ENCODE results near the gene KIAA1328. TPM values are rescaled to one million over a fixed set of nuclear protein-coding genes. Genes with fewer than 3 reads are reported as not detected.

The KIAA1328 gene
- total RNA-seq, 2 donors from 2014 or later: 9.0 to 13.9 TPM

DNA sequence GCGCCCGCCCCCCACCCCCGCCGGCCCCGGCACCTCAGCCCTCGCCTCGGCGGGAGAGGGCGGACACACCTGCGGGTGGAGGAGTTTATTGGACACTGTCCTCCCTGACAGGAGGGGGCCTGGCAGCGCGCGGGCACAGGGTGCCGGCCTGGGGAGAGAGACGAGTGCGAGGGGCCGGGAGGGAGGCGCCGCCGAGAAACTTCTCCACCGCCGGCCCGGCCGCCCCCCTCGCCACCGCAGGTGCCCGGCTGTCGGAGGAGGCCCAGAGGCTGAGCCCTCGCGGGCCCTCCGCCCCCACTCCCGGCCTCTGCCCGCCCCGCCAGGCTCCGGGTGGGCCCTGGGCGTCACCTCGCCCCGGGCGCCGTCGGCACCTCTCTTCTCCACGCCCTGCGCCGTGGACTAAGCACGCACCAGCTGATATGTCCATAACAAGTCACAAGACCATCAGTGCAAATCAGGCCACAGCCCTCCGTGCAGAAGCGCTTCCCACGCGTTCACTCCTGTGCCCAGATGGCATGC is 425.4 kb downstream of the KIAA1328 start:
- H3K4me1 Mint-ChIP-seq: peaks cover 6% of the 10 kb centered on the region
- H3K9me3 ChIP-seq (ENCODE audit: control insufficient read depth, low read length, poor library complexity, severe bottlenecking): no peaks in the 10 kb centered on the region
- H3K4me3 Mint-ChIP-seq: peak overlapping the region; percentile 80
- peaks cover 7% of the 10 kb centered on the region for H3K36me3 Mint-ChIP-seq (ENCODE audit: low read depth)
- DNase-seq (no peak), ATAC-seq (no peak)
- H3K27ac Mint-ChIP-seq: no peak overlapping the region
- H3K27me3 Mint-ChIP-seq: peaks cover 70% of the 10 kb centered on the region

- peaks cover 6% of the 10 kb centered on the region for H3K4me1 Mint-ChIP-seq
- DNase-seq (no peak), ATAC-seq (no peak)
- H3K27me3 Mint-ChIP-seq: peaks cover 64% of the 10 kb centered on the region
- H3K27ac Mint-ChIP-seq: no peak overlapping the region
- peak overlapping the region; percentile 80 for H3K4me3 Mint-ChIP-seq
- H3K36me3 Mint-ChIP-seq (ENCODE audit: low read depth): peaks cover 7% of the 10 kb centered on the region
- no peaks in the 10 kb centered on the region for H3K9me3 ChIP-seq (ENCODE audit: control insufficient read depth, low read length, poor library complexity, severe bottlenecking)
Measured at GRCh38 chr18:37254973-37255372, 426.0 kb downstream of the KIAA1328 start.

DNA sequence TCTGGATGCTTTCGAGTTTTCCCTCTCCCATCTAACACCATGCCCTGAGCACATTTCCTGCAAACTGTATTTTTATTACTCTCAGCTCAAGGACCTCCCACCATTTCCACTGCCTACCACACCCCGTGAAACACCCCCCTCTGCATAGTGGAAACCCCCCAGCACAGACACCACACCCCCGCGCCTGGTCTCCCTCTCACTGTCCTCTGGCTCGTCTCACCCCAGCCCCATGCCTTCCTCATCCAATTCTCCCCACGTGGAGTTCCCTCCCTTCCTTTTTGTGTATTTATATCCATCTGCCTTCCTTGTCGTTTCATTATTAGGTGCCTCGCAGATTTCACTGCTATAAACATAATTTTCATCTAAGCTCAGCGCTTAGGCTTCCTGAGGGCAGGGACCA is 429.2 kb downstream of the KIAA1328 start:
- H3K9me3 ChIP-seq (ENCODE audit: control insufficient read depth, low read length, poor library complexity, severe bottlenecking): no peaks in the 10 kb centered on the region
- Mint-ChIP-seq H3K4me3 (no peak overlapping the region), H3K27me3 (peaks cover 48% of the 10 kb centered on the region), H3K36me3 (ENCODE audit: low read depth) (peaks cover 5% of the 10 kb centered on the region), H3K27ac (no peak overlapping the region), H3K4me1 (peaks cover 6% of the 10 kb centered on the region)
- DNase-seq (no peak), ATAC-seq (no peak)

- no peaks in the 10 kb centered on the region for H3K9me3 ChIP-seq (ENCODE audit: control insufficient read depth, low read length, poor library complexity, severe bottlenecking)
- DNase-seq (no peak), ATAC-seq (no peak)
- peaks cover 48% of the 10 kb centered on the region for H3K27me3 Mint-ChIP-seq
- H3K4me1 Mint-ChIP-seq: peaks cover 6% of the 10 kb centered on the region
- H3K36me3 Mint-ChIP-seq (ENCODE audit: low read depth): peaks cover 5% of the 10 kb centered on the region
- H3K27ac Mint-ChIP-seq: no peak overlapping the region
- H3K4me3 Mint-ChIP-seq: no peak overlapping the region
Measured at GRCh38 chr18:37258819-37259218, 429.9 kb downstream of the KIAA1328 start.

DNA sequence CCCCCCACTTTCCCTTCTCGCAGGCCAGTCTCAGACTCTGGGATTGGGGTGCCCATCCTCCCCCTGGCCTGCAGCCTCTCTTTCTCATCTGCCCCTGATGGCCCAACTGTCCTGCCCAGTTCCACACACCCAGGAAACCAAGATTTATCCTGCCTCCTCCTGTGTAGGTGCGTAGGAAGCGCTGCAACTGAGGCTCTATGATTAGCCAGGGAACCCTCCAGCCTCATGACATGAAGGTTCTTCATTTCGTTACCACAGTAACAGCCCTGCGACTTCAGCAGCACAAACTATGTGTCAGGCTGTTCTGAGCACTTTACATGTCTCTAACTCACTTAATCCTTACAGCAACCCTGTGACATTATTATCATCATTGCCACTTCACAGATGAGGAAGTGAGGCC is 430.8 kb downstream of the KIAA1328 start:
- DNase-seq (no peak), ATAC-seq (no peak)

DNA sequence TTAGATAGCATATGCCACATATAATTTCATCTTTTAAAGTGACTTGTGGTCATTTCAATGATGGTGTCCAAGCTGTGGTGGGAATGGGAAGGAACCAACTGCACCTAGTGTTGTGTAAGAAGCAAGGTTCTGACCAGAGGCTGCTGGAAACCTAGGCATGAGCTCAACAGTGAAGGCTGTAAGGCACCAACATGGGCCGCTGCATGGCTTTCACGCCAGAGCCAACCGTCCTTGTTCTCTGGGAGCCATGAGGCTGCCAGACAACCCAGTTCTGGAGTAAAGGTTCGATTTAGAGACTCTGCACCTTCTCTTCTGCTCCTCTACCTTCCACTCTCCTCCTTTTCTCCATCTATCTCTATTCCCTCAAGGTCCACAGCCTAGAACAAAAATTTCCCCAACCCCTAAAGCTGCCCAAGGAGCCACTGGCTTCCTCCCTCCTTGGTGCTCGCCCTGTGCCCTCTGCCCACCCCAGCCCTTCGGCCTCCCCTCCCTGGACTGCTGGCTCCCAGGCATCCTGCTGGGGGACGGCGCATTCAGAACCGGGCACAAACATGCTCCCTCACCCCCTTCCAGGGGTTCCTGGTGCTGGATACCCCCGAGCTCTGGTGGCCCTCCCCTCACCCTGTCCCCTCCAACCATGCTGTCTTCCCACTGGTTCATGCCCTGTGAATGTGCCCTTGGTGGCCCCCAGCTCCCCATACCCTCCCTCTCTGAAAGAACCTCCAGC is 431.6 kb downstream of the KIAA1328 start:
- ATAC-seq: no peak
- H3K27me3 Mint-ChIP-seq: peaks cover 36% of the 10 kb centered on the region
- H3K27ac Mint-ChIP-seq: no peak overlapping the region
- H3K9me3 ChIP-seq (ENCODE audit: control insufficient read depth, low read length, poor library complexity, severe bottlenecking): no peaks in the 10 kb centered on the region
- H3K4me1 Mint-ChIP-seq: no peaks in the 10 kb centered on the region
- no peak overlapping the region for H3K4me3 Mint-ChIP-seq
- H3K36me3 Mint-ChIP-seq (ENCODE audit: low read depth): peaks cover 3% of the 10 kb centered on the region
- DNase-seq: no peak

More for the DNA sequence above, 430.8 kb downstream of the KIAA1328 start:
- peaks cover 44% of the 10 kb centered on the region for H3K27me3 Mint-ChIP-seq
- no peak overlapping the region for H3K4me3 Mint-ChIP-seq
- peaks cover 4% of the 10 kb centered on the region for H3K4me1 Mint-ChIP-seq
- H3K36me3 Mint-ChIP-seq (ENCODE audit: low read depth): peaks cover 5% of the 10 kb centered on the region
- no peak overlapping the region for H3K27ac Mint-ChIP-seq
- no peaks in the 10 kb centered on the region for H3K9me3 ChIP-seq (ENCODE audit: control insufficient read depth, low read length, poor library complexity, severe bottlenecking)

GRCh38 chr18:37261246-37261840 is 432.4 kb downstream of the KIAA1328 start:
- peaks cover 30% of the 10 kb centered on the region for H3K27me3 Mint-ChIP-seq
- H3K4me1 Mint-ChIP-seq: no peaks in the 10 kb centered on the region
- DNase-seq (no peak), ATAC-seq (no peak)
- no peak overlapping the region for H3K27ac Mint-ChIP-seq
- H3K4me3 Mint-ChIP-seq: no peak overlapping the region
- H3K9me3 ChIP-seq (ENCODE audit: control insufficient read depth, low read length, poor library complexity, severe bottlenecking): no peaks in the 10 kb centered on the region
- H3K36me3 Mint-ChIP-seq (ENCODE audit: low read depth): peaks cover 3% of the 10 kb centered on the region

- Mint-ChIP-seq H3K27ac (no peak overlapping the region), H3K4me1 (no peaks in the 10 kb centered on the region), H3K36me3 (ENCODE audit: low read depth) (peaks cover 3% of the 10 kb centered on the region), H3K27me3 (peaks cover 26% of the 10 kb centered on the region), H3K4me3 (no peak overlapping the region)
- no peak for DNase-seq
- no peaks in the 10 kb centered on the region for H3K9me3 ChIP-seq (ENCODE audit: control insufficient read depth, low read length, poor library complexity, severe bottlenecking)
- ATAC-seq: no peak
Measured at GRCh38 chr18:37261988-37262387, 433.1 kb downstream of the KIAA1328 start.

DNA sequence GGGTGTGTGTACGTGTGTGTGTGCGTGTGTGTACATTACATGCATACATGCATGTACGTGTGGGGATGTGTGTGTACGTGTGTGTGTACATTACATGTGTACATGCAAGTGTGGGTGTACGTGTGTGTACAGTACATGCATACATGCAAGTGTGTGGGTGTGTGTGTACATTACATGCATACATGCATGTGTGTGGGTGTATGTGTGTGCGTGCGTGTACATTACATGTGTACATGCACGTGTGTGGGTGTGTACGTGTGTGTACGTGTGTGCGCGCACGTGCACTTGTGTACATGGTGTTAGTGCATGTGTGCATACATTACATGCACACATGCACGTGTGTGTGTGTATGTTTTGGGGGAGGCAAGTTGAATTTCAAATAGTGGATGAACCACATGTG is 436.0 kb downstream of the KIAA1328 start:
- peaks cover 3% of the 10 kb centered on the region for H3K36me3 Mint-ChIP-seq (ENCODE audit: low read depth)
- no peaks in the 10 kb centered on the region for H3K4me1 Mint-ChIP-seq
- H3K27ac Mint-ChIP-seq: no peak overlapping the region
- H3K27me3 Mint-ChIP-seq: peaks cover 15% of the 10 kb centered on the region
- no peak for DNase-seq
- no peak for ATAC-seq
- H3K9me3 ChIP-seq (ENCODE audit: control insufficient read depth, low read length, poor library complexity, severe bottlenecking): no peaks in the 10 kb centered on the region
- H3K4me3 Mint-ChIP-seq: no peak overlapping the region

DNA sequence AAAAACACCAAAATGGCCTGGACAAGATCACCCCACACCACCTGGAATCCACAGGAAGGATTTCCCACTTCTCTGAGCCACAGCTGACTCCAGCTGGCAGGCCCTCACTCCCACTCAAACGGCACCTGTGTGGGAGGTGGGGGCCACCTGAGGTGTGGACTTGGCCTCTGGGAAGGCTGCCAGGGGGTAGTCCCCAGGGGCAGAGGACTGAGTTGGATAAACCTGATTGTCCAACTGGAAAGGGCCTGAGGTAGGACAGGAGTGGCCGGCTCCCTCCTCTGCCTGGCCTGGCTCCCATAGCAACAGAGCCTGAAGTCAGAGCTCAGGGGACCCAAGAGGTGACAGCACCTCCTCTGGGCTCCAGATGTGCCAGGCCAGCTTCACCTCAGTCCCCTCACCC is 436.5 kb downstream of the KIAA1328 start:
- DNase-seq: no peak
- Mint-ChIP-seq H3K36me3 (ENCODE audit: low read depth) (peaks cover 3% of the 10 kb centered on the region), H3K27ac (no peak overlapping the region), H3K4me1 (no peaks in the 10 kb centered on the region), H3K4me3 (no peak overlapping the region), H3K27me3 (peaks cover 15% of the 10 kb centered on the region)
- ATAC-seq: no peak
- no peaks in the 10 kb centered on the region for H3K9me3 ChIP-seq (ENCODE audit: control insufficient read depth, low read length, poor library complexity, severe bottlenecking)

DNA sequence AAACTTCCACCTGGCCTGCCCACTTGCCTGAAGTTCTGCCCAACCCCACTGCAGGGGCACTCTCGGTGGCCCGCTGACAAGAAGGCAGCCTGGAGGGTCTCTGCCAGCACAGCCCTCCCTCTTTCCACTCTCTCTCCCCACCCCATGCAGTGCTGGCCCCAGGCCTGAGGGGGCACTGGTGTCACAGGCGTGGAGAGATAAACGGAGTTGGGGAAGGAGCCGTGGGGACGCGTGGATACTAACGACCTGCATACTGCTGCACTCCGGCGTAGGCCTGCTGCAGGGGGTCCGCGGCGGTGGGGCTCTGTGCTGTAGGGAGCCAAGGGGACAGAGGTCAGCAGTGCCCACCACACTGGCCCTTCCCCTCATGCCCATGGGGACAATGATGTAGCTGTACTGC is 437.4 kb downstream of the KIAA1328 start:
- peaks cover 3% of the 10 kb centered on the region for H3K36me3 Mint-ChIP-seq (ENCODE audit: low read depth)
- no peak overlapping the region for H3K4me3 Mint-ChIP-seq
- H3K9me3 ChIP-seq (ENCODE audit: control insufficient read depth, low read length, poor library complexity, severe bottlenecking): no peaks in the 10 kb centered on the region
- H3K27me3 Mint-ChIP-seq: peaks cover 11% of the 10 kb centered on the region
- ATAC-seq (no peak), DNase-seq (no peak)
- no peak overlapping the region for H3K27ac Mint-ChIP-seq
- H3K4me1 Mint-ChIP-seq: no peaks in the 10 kb centered on the region

GRCh38 chr18:37270038-37270665 is 441.2 kb downstream of the KIAA1328 start:
- ATAC-seq (peak; percentile 41), DNase-seq (no peak)
- no peaks in the 10 kb centered on the region for H3K27me3 Mint-ChIP-seq
- no peak overlapping the region for H3K27ac Mint-ChIP-seq
- H3K9me3 ChIP-seq (ENCODE audit: control insufficient read depth, low read length, poor library complexity, severe bottlenecking): no peaks in the 10 kb centered on the region
- H3K36me3 Mint-ChIP-seq (ENCODE audit: low read depth): no peaks in the 10 kb centered on the region
- no peak overlapping the region for H3K4me3 Mint-ChIP-seq
- H3K4me1 Mint-ChIP-seq: no peaks in the 10 kb centered on the region

- H3K9me3 ChIP-seq (ENCODE audit: control insufficient read depth, low read length, poor library complexity, severe bottlenecking): no peaks in the 10 kb centered on the region
- H3K36me3 Mint-ChIP-seq (ENCODE audit: low read depth): peaks cover 2% of the 10 kb centered on the region
- H3K27me3 Mint-ChIP-seq: peaks cover 2% of the 10 kb centered on the region
- H3K4me3 Mint-ChIP-seq: no peak overlapping the region
- no peak for DNase-seq
- no peak for ATAC-seq
- no peaks in the 10 kb centered on the region for H3K4me1 Mint-ChIP-seq
- no peak overlapping the region for H3K27ac Mint-ChIP-seq
Measured at GRCh38 chr18:37270666-37271052, 441.7 kb downstream of the KIAA1328 start.
